AG08396 (cell line): ENCODE measurements around the gene TMEM115.

Experiments used
- DNase-seq: peaks from one replicate; pipeline ENCODE4 v3.0.0; 2012; ENCODE audit warnings: low spot score, mixed read lengths

TMEM115 gene

GRCh38 chr3:50333744-50334328, 25.5 kb downstream of the TMEM115 start:
- no peak for DNase-seq

GRCh38 chr3:50331364-50331907, 27.9 kb downstream of the TMEM115 start:
- DNase-seq = no peak

- no peak for DNase-seq
These were observed 29.0 kb downstream of the TMEM115 start for GRCh38 chr3:50330330-50330729.

GRCh38 chr3:50327943-50328691, 31.2 kb downstream of the TMEM115 start, which contains the start of gene TUSC2:
TSS of gene TUSC2 (minus strand) at chr3:50328223. CDS start at chr3:50328099, 124 bp downstream.
- DNase-seq = peak; percentile 98

GRCh38 chr3:50327129-50327528, 32.2 kb downstream of the TMEM115 start:
- DNase-seq = no peak

- no peak for DNase-seq
These were observed 33.2 kb downstream of the TMEM115 start for GRCh38 chr3:50326182-50326541.

GRCh38 chr3:50325497-50326181, 33.7 kb downstream of the TMEM115 start:
- no peak for DNase-seq

- no peak for DNase-seq
These were observed 34.2 kb downstream of the TMEM115 start for GRCh38 chr3:50325113-50325480.

GRCh38 chr3:50324351-50325112, 34.8 kb downstream of the TMEM115 start:
- peak; percentile 84 for DNase-seq

- DNase-seq = no peak
These were observed 35.6 kb downstream of the TMEM115 start for GRCh38 chr3:50323614-50324199.

GRCh38 chr3:50323092-50323600, 36.2 kb downstream of the TMEM115 start:
- DNase-seq = no peak

GRCh38 chr3:50322386-50323091, 36.8 kb downstream of the TMEM115 start, which contains the start of gene HYAL2:
TSS of gene HYAL2 (minus strand) at chr3:50322745. CDS start at chr3:50320489, 2,256 bp downstream.
- no peak for DNase-seq

- DNase-seq = no peak
These were observed 37.3 kb downstream of the TMEM115 start for GRCh38 chr3:50322115-50322385.

GRCh38 chr3:50321336-50322114, 37.8 kb downstream of the TMEM115 start:
- peak; percentile 95 for DNase-seq

GRCh38 chr3:50320853-50321335, 38.4 kb downstream of the TMEM115 start:
- DNase-seq = peak; percentile 88

GRCh38 chr3:50319894-50320625, 39.3 kb downstream of the TMEM115 start:
- DNase-seq = no peak

GRCh38 chr3:50319181-50319893, 40.0 kb downstream of the TMEM115 start:
- no peak for DNase-seq

- no peak for DNase-seq
These were observed 40.7 kb downstream of the TMEM115 start for GRCh38 chr3:50318615-50319014.

- no peak for DNase-seq
These were observed 41.2 kb downstream of the TMEM115 start for GRCh38 chr3:50318163-50318562.
